Measurements from ENCODE around the gene NKD2.

The NKD2 gene

DNA sequence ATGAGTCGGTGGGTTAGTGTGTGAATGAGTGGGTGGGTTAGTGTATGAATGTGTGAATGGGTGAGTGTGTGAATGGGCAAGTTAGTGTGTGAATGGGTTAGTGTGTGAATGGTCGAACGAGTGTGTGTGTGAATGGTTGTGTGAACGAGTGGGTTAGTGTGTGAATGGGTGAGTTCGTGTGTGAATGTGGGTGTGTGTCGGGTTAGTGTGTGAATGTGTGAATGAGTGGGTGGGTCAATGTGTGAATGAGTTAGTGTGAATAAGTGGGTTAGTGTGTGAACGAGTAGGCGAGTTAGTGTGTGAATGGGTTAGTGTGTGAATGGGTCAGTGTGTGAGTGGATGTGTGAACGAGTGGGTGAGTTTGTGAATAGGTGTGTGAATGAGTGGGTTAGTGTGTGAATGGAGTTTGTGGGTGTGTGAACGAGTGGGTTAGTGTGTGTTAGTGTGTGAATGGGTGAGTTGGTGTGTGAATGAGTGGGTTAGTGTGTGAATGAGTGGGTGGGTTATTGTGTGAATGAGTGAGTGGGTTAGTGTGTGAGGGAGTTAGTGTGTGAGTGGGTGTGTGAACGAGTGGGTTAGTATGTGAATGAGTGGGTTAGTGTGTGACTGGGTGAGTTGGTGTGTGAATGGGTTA, 38.8 kb downstream of the NKD2 start:
- no peak for DNase-seq

- DNase-seq: no peak
These were observed 39.6 kb downstream of the NKD2 start for GRCh38 chr5:1048162-1048721.

DNA sequence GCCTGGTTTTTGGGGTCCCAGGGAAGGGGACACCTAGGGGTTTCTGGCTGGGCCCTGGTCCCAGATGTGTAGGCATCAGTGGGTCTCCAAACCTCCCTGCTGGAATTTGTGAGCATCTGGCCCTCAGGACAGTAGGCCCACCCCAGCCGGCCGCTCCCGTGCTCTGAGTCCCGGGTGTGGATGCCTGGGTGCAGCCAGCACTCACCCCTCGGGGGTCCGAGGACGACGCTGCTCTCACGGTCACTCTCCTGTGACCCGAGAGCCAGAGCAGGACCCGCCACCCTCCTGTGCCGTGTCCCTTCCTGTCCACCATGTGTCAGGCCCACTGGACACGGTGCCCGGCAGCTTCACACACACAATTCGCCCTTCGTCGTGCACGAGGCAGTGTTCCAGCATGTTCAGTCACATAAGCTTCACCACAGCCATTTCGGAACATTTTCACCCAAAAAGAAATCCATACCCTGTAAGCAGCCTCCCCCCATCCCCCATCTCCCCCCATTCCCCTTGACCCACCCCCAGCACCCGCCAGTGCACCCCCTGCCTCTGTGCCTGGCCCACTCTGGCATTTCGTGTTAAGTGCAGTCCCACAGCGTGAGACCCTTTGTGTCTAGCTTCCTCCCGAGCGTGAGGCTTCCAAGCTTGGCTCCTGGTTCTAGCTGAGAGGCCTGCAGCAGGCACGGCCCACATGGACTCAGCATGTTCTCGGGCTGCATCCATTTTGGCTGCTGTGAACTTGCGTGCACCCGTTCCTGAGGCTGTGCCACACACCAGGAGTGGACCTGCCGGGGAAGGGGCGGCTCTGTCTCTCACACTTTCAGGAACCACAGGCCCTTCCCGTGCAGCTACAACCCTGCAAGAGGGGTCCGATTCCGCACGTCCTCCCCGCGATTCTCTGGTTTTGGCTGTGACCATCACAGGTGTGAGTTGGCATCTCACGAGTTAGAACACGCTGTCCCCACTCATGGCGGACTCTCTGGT, 40.5 kb downstream of the NKD2 start:
- no peak for DNase-seq

- DNase-seq: no peak
These were observed 42.1 kb downstream of the NKD2 start for GRCh38 chr5:1050423-1051365.

GRCh38 chr5:1051366-1051720, 42.7 kb downstream of the NKD2 start:
- DNase-seq: no peak

DNA sequence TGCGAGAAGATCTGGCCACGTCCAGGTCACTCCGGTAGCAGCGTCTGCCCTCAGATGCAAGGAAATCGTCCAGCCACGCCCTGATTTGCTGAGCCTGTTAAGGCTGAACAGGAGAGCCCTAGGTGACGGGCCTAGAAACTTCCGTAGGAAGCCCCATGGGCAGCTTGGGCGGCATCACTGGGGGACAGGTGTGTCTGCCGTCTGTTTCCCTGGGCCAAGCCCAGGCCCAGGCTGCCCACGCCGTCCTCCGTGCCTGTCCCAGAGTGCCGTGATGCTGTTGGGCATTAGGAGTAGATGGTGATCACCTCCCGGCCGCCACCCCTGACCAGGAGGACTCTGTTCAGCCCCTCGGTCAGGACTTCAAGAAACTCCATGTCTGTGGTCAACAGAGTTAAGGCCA, 43.5 kb downstream of the NKD2 start:
- no peak for DNase-seq

DNA sequence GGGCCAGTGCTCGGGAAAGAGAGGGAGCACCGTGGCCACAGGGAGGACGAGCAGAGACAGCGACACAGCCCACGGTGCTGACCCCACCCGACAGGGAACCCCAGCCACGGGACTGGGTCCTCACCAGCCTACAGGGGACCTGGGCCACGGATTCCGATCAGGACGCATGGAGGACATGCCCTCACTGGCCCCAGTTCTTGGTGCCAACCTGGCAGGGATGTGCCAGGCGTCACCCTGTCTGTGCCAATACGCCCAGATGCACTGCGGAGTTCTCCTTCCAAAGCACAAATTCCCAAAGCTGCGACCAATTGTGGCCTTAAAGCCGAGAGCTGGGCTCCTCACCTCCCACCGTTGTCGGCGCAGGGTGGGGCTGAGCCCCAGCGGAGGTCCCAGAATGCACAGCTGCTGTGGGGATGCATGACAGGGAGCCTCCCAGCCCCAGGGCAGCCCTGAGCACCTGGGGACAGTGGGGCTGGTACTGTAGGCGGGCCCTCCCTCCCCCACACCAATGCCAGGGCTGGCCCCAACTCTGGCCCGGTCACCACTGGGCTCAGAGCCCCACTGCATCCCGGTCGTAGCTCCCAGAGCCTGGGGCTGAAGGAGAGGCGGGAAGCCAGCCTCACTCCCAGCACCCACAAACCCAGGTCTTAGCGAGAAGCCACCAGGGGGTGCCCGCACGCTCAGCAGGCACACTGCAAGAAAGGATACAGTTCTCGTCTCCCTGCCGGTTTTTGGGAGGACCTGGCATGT, 44.2 kb downstream of the NKD2 start:
- no peak for DNase-seq

GRCh38 chr5:1053391-1054017, 44.9 kb downstream of the NKD2 start:
- no peak for DNase-seq

GRCh38 chr5:1054018-1054798, 45.6 kb downstream of the NKD2 start:
- no peak for DNase-seq

DNA sequence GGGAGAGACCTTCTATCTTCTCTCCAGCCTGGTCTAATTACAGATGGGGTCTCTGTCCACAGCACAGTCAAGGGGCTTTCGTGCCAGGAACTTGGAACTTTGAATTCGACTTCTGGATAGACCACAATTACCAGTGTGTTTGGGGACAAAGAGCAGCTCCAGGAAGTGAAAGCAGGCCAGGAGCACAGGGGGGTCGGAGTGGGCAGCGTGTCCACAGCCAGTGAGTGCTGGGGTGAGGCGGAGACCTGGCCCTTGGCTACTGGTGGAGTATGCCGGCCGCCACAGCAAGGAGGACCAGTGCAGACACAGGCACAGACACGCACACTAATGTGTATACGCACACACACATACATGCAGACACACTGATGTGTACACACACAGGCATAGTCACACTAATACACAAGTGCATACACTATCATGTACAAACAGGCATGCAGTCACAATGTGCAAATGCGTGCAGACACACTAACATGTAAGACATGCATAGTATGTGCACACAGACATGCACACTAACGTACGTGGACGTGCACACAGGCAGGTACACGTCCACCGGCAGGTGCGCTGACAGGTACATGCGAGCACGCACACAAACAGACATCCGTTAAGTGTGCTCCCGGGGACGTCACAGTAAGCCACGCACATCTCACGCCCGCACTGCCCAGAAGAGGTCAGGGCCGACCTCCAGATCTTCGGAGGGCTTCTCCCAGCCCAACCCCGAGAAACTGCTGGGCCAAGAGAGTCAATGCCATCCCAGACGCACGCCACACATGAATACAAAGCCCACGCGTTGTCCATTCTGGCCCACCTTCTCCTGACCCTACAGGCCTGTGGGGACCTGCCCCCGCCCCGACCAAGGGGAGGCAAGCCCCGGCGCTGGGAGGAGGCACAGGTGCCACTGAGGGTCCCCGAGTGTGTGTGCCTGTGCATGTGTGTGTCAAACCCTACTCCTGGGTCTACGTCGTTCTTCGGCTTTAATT, 46.5 kb downstream of the NKD2 start:
- DNase-seq: no peak

DNA sequence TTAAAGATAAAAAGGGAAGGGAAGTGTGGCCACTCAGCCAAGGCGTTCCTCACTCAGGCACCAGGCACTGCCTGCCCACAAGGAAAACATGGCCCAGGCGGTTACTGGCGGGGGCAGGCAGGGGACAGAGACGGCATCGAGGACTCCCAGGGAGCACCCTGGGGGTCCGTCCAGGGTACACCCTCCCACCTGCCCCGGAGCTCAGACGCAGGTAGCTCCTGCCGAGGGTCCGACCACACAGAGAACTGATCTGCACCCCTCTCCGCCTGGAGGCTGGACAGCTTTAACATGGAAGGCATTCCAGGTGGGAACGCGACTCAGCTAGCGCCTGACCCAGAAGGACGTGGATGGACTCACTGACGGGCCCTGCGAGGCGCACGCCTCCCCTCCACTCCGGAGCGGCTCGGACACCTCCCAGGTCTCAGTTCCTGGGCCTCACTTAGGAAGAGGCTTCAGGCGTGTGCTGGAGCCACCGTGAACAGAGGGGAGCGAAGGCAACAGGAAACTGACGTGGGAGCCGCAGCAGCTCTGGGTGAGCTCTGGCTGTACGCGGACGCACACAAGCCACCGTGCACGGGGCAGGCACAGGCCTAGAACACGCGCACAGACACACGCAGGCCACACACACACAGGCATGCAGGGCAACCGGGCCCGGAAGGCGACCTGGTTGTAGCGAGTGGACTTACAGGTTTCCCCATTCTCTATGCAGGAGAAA, 47.5 kb downstream of the NKD2 start:
- no peak for DNase-seq

DNA sequence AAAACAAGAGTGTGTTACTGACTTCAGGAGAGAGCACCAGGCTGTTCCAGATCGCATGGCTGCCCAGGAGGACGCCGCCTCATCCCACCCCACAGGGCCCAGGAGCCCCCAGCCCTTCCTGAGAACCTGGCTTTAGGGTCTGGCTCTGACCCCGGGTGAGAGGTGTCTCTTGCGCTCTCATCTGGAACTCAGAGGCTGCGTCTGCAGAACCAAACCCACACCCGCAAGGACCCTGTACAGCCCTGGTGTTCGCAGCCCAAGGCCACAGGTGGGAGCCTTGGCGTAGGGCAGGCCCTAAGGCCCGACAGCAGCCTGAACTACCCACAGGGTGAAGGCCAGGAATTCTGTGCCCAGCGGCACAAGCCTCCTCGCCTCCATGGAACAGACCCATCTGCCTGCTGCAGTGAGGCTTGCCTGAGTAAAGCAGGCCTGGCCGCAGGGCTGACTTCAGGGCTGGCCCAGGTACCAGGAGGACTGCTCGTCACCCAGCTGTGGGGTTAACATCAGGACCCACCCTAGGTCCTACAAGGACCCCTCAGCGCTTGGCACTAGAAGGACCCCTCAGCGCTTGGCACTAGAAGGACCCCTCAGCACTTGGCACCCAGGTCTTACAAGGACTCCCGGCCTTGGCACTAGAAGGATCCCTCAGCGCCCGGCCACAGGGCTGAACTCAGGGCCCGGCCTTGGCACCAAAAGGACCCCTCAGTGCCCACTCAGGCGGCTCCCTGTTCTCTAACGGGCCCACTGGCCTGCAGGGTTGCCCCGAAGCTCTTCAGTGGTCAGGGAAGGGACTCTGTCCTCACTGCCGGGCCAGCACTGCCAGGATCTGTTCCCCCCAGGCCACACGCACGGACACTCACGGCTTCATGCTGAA, 48.2 kb downstream of the NKD2 start:
- DNase-seq: no peak

- DNase-seq: no peak
These were observed 49.0 kb downstream of the NKD2 start for GRCh38 chr5:1057485-1058082.

DNA sequence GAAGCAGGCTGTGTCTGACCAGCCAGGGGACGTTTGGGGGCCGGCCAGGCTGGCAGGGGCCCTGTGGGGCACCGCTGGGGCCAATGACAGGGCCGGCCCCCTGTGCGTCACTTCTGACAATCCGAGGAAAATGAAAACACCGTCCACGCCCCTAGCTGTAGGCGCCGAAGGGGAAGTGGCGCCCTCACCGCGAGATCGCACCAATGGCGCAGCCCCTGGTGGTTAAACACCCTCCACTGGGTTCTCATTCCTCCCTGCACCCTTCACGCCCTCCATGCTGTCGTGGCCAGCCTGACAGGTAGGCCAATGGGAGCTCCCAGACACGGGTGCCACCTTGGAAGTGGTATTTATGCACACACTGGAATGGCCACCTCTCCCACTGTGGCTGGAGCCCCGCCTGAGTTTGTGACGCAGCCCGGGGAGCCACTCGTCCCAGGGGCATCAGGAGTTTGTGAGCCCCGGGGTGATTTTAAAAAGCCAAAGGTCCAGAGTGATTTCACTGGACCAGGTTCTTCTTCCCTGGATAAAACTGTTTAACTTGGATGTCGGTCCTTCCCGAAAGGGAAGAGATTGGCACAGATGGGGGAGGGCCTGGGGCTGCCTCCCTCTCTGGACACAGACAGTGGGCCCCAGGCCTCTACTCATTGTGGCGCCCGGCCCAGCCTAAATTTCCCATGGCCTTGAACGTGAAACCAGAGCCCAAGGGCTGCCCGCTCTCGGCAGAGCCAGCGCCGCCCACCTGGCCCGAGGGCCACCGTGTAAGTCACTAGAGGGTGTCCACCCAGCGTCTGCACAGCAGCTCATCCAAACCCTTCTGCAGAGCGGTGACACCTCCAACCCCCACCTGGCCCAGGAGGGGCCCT, 49.7 kb downstream of the NKD2 start:
- no peak for DNase-seq

- DNase-seq: no peak
These were observed 50.6 kb downstream of the NKD2 start for GRCh38 chr5:1058988-1059883.
